ENCODE measurements around the gene PDE1A. TPM values are rescaled to one million over a fixed set of nuclear protein-coding genes. Genes with fewer than 3 reads are reported as not detected.

PDE1A gene
- total RNA-seq, 4 donors from 2014 or later: 2.9 to 14.4 (median 4.4) TPM

GRCh38 chr2:182228741-182229140, 198.1 kb downstream of the PDE1A start:
- Histone ChIP-seq H3K9me3 (no peaks in the 10 kb centered on the region), H3K36me3 (no peaks in the 10 kb centered on the region), H3K4me3 (no peak overlapping the region), H3K27me3 (no peaks in the 10 kb centered on the region), H3K27ac (no peak overlapping the region), H3K4me1 (no peaks in the 10 kb centered on the region)
- DNase-seq (no peak), ATAC-seq (no peak)
- in situ Hi-C loops (cut with MboI; ENCODE audit: low sequenced_read_pairs in 4 of 4): no loop called here
- intact Hi-C loops (cut with DNase I; ENCODE audit: low total_unique reads): no loop called here
- TF ChIP-seq CTCF (IDR thresholded peaks at IDR 0.05 in 4 of 5, conservative IDR thresholded peaks at IDR 0.05 in 1 of 5) (no peak), POLR2A (IDR thresholded peaks at IDR 0.05) (no peak)

- in situ Hi-C loops (cut with MboI; ENCODE audit: low sequenced_read_pairs in 4 of 4) (no loop called here), intact Hi-C loops (cut with DNase I; ENCODE audit: low total_unique reads) (no loop called here)
- no peaks in the 10 kb centered on the region for H3K36me3 ChIP-seq
- no peak overlapping the region for H3K27ac ChIP-seq
- H3K27me3 ChIP-seq: no peaks in the 10 kb centered on the region
- TF ChIP-seq POLR2A (IDR thresholded peaks at IDR 0.05): no peak
- no peak for TF ChIP-seq CTCF (IDR thresholded peaks at IDR 0.05 in 4 of 5, conservative IDR thresholded peaks at IDR 0.05 in 1 of 5)
- no peaks in the 10 kb centered on the region for H3K4me1 ChIP-seq
- no peak overlapping the region for H3K4me3 ChIP-seq
- H3K9me3 ChIP-seq: no peaks in the 10 kb centered on the region
- DNase-seq: no peak
- no peak for ATAC-seq
Observed at GRCh38 chr2:182228073-182228473, 198.8 kb downstream of the PDE1A start.

GRCh38 chr2:182226807-182227206, 200.0 kb downstream of the PDE1A start:
- ATAC-seq (no peak), DNase-seq (no peak)
- no peak overlapping the region for H3K4me3 ChIP-seq
- no peak for TF ChIP-seq CTCF (IDR thresholded peaks at IDR 0.05 in 4 of 5, conservative IDR thresholded peaks at IDR 0.05 in 1 of 5)
- no peak for TF ChIP-seq POLR2A (IDR thresholded peaks at IDR 0.05)
- intact Hi-C loops (cut with DNase I; ENCODE audit: low total_unique reads): no loop called here
- H3K9me3 ChIP-seq: no peaks in the 10 kb centered on the region
- H3K36me3 ChIP-seq: no peaks in the 10 kb centered on the region
- H3K27me3 ChIP-seq: no peaks in the 10 kb centered on the region
- H3K27ac ChIP-seq: no peak overlapping the region
- H3K4me1 ChIP-seq: no peaks in the 10 kb centered on the region
- in situ Hi-C loops (cut with MboI; ENCODE audit: low sequenced_read_pairs in 4 of 4): no loop called here

- Histone ChIP-seq H3K36me3 (no peaks in the 10 kb centered on the region), H3K27me3 (no peaks in the 10 kb centered on the region), H3K4me1 (no peaks in the 10 kb centered on the region), H3K27ac (no peak overlapping the region), H3K4me3 (no peak overlapping the region), H3K9me3 (no peaks in the 10 kb centered on the region)
- no peak for DNase-seq
- TF ChIP-seq CTCF (IDR thresholded peaks at IDR 0.05 in 4 of 5, conservative IDR thresholded peaks at IDR 0.05 in 1 of 5) (no peak), POLR2A (IDR thresholded peaks at IDR 0.05) (no peak)
- intact Hi-C loops (cut with DNase I; ENCODE audit: low total_unique reads): no loop called here
- ATAC-seq: no peak
- in situ Hi-C loops (cut with MboI; ENCODE audit: low sequenced_read_pairs in 4 of 4): no loop called here
Observed at GRCh38 chr2:182224669-182225068, 202.2 kb downstream of the PDE1A start.

- no peak overlapping the region for H3K27ac ChIP-seq
- no peaks in the 10 kb centered on the region for H3K36me3 ChIP-seq
- no peaks in the 10 kb centered on the region for H3K9me3 ChIP-seq
- no peaks in the 10 kb centered on the region for H3K27me3 ChIP-seq
- in situ Hi-C loops (cut with MboI; ENCODE audit: low sequenced_read_pairs in 4 of 4) (no loop called here), intact Hi-C loops (cut with DNase I; ENCODE audit: low total_unique reads) (no loop called here)
- no peaks in the 10 kb centered on the region for H3K4me1 ChIP-seq
- no peak for DNase-seq
- TF ChIP-seq POLR2A (IDR thresholded peaks at IDR 0.05) (no peak), CTCF (IDR thresholded peaks at IDR 0.05 in 4 of 5, conservative IDR thresholded peaks at IDR 0.05 in 1 of 5) (no peak)
- ATAC-seq: no peak
- no peak overlapping the region for H3K4me3 ChIP-seq
Observed at GRCh38 chr2:182220998-182221397, 205.8 kb downstream of the PDE1A start.
